GM19043 (cell line): ENCODE data around the gene ARHGEF7.

Source experiments
- ATAC-seq: cut with Tn5 transposase; IDR thresholded peaks from one replicate; pipeline ENCODE4 v1.9.1; 2021; ENCODE audit warnings: low read depth; ENCODE audit not compliant: unreplicated experiment

Gene ARHGEF7

DNA sequence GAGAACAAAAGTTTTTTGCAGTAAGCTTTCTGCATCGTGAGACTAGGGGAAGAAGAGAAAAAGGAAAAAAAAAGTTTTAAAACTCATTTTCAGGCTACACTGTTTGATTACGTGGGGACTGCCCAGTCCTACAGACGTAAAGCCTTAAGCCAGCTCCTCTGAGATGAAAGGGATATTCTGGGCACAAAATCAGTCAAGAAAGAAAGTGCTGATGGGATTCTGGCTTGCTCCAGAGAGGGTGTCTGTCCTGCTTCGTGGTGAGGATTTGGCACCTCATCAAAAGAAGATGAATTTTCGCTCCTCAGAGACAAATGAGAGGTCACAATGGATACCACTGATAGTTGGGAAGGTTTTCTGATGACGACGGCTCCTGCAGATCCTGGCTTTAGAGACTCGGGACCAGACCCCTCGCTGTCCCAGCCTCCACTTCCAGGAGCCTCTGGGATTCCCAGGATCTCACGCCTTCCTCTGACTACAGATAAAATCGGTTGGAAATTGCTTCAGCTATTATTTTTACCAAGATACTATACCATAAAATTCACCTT is 215.0 kb downstream of the ARHGEF7 start:
- ATAC-seq, result no peak

DNA sequence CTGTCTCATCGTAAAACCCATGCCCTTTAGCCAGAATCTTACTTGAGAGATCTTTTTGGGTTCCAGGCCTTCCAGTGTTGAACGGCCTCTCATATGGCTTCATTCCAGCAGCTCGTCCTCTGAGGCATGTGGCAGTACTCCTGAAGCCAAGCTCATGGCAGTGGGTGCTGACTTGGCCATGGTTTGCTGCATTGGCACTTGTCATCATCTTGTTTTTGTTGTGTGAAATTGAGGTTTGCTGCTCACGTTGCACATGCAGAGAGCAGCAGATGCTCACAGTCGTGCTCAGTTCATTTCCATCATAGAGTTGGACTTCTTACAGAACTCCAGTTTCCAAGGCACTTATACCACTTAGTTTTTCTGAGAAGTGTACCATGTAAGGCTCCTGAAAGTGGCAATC is 220.2 kb downstream of the ARHGEF7 start:
- no peak for ATAC-seq

DNA sequence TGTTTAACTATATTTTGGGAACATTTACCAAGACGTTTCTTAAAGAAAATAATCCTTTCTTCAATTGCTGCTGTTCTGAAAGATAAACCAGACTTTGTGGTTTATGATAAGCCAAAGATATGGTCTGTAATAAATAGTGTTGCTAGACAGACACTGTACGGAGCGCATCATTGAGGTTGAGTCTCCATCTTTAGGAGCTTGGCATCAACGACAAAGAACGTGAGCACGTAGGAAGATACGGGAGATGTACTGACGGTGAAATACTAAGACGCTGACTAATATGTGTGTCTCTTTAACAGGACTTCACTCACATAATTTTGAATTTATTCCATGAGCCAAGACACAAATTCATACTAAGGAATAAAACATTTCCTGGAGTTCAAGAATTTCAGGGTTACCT is 221.6 kb downstream of the ARHGEF7 start:
- no peak for ATAC-seq

DNA sequence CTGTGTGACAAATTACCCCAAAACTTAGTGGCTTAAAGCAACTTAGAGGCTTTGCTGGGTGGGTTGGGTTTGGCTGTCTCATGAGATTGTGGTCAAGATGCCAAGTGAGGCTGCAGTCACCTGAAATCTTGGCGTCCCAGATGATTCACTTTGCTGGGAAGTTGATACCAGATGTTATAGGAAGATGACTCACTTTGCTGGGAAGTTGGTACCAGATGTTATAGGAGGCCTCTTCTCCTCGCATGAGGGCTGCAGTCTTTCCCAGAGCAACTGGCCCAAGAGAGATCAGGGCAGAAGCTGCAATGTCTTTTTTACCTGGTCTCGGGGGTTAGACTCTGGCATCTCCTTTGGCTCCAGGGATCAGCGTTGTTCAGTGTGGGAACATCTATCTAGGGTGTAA is 222.1 kb downstream of the ARHGEF7 start:
- no peak for ATAC-seq

DNA sequence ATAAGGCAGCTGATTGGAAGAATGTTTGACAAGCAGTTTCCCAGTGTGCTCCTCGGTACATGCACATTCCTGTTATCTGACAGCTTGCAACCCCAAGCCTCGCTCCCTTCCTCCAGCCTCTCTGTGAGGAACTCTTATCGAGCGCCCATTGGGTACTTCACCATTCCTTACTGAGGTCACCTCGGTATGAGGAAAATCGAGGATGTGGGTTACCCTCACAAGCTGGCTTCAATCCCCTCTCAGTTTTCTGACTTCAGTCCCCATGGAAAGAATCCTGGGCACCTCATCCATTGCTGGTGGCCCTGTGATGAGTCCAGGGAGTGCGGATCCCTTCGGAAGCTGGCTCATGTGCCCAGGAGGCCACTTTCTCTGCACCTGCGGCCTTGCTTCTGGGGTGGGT is 222.6 kb downstream of the ARHGEF7 start:
- no peak for ATAC-seq

DNA sequence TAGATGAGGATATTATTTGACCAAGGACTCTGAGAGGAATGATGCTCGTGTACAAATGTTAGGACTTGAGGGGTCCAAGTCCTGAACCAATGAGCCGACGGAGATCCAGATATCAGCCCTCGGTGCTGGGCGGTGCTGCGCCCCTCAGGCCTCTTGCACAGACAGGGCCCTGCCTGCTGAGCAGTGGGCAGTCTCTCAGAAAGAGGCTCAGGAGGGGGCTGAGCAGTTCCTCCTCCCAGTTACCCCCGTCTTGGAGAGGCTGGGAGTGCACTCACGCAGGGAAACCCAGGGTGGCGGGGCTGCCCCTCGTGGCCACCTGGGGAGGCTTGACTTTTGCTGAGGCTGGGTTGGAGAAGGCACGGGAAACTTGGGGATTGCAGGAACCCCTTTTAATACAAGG is 223.7 kb downstream of the ARHGEF7 start:
- ATAC-seq, result no peak

DNA sequence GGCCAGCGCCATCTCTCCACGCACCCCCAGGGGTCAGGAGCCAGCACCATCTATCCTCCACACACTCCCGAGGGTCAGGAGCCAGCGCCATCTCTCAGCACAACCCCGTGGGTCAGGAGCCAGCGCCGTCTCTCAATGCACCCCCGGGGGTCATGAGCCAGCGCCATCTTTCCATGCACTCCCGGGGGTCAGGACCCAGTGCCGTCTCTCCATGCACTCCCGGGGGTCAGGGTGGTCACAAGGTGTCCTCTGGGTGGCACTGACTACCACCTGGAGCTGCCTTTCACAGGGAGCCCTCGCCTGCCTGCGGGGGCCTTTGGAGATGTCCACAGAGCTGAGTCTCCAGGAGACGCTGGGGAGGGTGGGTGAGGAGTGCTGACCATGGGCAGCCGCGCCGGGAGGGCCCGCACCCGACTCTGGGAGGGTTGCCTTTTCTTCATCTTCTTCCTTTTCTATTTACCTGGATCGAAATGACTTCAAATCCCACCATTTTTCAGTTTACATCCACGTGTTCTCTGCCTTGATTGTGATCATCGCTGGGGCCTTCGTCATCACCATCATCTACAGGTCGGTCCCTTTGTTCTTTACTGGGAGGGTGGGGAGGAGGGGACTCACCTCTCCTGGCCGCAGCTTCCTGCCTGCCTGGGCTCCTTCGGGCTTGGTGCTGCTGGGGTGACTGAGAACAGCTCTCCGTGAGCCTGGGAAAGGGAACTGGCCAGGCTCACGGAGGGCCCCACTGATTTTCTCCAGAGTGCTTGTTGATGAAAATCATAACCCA is 224.4 kb downstream of the ARHGEF7 start:
- ATAC-seq, result no peak

DNA sequence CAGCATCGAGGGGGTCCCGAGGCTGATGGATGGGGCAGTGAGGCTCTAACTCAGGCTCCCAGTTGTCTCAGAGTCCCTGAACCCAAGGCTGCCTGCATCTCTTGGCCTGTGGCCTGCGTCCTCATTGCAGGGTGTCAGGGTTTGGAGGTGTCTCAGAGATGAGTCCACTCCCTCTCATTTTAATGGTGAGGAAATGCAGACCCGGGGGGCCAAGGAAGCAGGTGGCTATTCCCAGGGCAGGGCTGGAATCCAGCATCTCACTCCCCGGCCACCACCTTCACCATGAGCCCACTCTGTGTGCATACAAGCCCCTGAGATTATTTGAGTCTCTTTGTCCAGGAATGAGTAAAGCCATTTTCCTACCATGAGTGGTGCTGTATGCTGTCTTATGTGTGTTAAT is 226.8 kb downstream of the ARHGEF7 start:
- no peak for ATAC-seq

DNA sequence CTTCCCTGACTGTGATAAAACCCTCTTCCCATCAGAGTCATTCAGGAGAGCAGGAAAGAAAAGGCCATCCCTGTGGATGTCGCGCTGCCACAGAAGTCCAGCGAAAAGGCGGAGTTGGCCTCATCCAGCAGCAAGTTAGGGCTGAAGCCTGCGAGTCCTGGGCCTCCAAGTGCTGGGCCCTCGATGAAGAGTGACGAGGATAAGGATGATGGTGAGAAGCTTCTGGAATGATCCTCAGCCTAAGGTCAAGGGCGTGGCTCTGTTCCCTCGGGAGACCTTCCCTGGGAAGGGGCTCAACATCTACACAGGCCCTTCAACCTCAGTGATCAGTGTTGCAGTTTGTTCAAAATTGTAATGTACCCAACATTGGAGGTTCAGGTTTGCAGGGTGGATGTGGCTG is 227.6 kb downstream of the ARHGEF7 start:
- ATAC-seq, result no peak

DNA sequence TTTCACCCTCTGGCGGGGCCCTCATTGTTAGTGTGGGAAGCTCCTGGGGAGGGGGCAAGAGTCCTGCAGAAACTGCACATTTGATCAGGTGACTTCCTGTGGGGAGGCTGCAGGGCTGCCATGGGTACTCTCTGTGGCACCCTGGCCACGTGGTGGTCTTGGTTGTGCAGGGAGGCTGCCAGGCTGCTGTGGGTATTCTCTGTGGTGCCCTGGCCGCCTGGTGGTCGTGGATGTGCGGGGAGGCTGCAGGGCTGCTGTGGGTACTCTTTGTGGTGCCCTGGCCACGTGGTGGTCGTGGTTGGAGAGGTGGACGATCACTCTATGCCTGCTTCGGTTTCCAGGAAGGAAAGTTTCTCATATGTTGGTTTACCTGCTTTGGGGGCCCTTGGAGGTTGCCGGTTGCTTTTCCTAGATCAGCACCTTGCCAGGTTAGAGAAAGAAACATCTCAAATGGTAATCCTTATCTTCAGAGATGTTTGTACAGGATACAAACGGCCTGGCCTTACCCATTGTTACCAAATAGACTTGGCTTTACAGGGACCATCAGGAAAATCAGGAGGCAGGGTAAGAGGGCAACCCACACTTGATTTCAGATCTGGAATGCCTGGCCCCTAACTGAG is 228.2 kb downstream of the ARHGEF7 start:
- no peak for ATAC-seq

DNA sequence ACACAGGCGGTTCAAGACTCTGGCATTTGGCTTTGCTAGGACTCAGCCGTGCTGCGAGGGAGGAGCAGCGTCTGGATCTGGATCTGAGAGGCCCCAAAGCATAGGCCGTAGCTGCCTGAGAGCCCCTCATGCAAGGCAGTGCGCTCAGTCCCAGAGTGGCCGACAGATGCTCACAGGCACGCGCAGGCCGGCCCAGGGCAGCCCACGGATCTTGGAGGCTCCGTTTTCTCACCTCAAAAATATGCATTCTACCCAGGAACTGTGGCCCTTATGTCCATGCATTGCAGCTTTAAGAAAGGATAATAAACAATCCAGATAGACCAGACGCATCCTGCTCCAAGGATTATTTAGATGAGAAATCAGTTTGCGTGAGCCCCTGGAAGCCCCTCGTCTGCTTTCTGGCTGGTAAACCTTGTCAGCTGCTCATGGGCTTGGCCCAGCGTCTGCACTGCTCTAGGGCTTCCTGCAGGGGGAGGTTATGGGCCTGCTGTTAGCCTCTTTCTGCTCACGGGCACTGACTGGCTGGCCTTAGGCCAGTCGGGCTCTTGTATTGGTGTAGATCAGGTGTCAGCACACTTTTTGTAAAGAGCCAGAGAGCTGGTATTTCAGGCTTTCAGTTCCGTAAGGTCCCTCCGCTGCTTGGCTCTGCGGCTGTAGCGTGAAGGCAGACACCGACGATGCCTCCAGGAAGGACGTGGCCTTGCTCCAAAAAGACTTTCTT is 229.5 kb downstream of the ARHGEF7 start:
- ATAC-seq, result no peak

DNA sequence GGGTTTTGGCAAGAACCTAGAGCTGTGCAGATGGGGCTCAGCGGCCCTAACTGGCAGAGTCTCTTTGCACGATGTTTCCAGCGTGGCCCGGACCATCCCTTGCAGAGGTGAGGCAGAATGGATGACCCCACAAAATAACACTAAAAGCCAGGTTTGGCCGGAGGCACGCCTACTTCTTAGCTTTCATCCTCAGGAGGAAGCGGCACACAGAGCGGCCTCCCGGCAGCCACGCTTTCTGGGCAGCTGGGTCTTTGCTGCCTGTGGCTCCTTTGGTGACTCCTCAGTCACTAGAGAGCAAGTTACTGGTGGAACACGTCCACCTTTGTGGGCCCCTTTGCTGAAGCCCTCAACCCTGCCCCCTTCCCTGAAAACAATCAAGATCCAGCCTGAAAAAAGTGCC is 230.6 kb downstream of the ARHGEF7 start:
- ATAC-seq, result no peak

DNA sequence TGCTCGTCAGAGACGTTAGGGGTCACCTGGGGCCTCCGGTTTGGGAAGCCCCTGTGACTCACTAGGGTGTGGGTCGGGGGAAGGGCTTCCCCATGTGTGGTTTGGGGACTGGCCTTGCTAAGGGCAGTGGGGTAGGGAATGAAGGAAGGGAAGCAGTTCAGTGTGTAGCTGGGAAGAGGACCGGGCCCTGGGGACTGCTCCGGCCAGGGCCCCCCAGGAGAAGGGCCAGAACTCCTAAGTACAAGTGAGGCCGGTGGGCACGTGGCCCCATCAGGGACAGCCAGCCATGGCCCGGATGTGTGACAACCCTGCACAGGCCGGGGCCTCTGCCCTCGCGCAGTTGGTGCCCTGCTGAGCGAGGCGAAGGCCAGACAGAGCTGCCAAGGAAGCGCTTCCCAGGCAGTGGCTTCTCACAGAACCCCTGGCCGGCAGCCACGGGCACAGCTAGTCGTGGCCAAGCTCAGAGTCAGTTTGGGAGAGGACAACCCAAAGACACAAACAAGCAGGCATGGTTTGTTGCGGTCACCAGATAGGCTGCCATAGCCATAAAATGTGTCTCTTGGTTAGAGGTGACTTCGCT is 231.1 kb downstream of the ARHGEF7 start:
- ATAC-seq, result no peak

DNA sequence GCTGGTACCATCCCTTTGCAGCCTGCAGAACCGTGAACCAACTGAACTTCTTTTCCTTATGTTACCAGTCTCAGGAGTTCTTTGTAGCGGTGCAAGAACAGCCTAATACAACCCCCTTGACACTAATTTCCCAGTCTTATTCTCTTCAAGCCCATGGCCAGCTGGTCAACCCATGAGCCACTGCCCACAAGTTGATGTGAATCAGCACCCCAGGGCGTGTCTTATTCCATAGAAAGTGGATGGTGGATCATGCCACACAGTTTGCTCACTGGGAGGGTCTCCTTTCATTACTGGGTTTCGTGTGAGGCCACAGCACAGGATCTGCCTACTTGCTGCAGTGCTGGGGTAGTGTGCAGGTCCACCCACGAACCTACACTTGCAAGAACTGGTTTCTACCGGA is 232.3 kb downstream of the ARHGEF7 start:
- ATAC-seq, result no peak

DNA sequence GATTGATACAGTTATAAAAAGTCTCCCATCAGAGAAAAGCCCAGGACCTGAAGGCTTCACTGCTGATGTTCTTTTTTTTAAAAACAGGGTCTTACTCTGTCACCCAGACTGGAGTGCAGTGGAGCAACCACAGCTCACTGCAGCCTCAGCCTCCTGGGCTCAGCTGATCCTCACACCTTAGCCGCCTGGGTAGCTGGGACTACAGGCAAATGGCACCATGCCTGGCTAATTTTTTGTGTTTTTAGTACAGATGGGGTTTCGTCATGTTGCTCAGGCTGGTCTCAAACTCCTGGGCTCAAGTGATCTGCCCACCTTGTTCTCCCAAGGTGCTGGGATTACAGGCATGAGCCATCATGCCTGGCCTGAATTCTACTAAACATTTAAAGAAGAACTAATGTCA is 238.4 kb downstream of the ARHGEF7 start:
- no peak for ATAC-seq

DNA sequence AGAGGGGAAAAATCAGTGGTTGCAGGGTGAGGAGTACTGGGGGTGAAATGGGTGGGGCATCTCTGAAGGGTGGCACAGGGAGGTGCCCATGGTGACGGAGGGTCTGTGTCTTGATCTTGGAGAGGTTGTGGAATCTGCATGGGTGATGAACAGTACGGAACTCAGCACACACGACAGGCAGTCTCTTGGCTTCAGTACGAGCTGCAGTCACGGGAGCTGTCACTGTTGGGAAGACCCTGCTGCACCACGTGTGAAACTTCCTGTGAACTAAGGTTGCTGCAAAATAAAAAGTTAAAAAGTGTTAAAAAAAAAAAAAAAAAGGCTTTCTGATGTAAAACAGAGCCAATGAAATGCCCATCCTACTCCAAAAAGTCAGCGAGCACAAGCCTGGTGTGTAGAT is 239.7 kb downstream of the ARHGEF7 start:
- ATAC-seq, result no peak
